HCT116 (cell line): ENCODE data around the gene NOXRED1. TPM values are rescaled to one million over a fixed set of nuclear protein-coding genes. Genes with fewer than 3 reads are reported as not detected.
A peak's percentile ranks its signal among the peaks of the same experiment; 100 is the strongest.

Experiments
- ATAC-seq: fragments of 200-7000 bp; cut with Tn5 transposase; 2 replicates; pipeline ENCODE4 v1.9.1; 2020; ENCODE audit warnings: mild to moderate bottlenecking, moderate library complexity
- BruUV-seq: library from RNA; stranded (reverse); fragments of 400-500 nt; replicated peaks from 2 replicates; lab custom pipeline; 2021; lab: Mats Ljungman, UMichigan
- CTCF ChIA-PET: fragments of 300-600 bp; sonication (Branson Sonifier 250); formaldehyde crosslinking; loops from one replicate; lab custom pipeline; 2021; ENCODE audit warnings: antibody characterized with exemption; lab: Charles Lee
- POLR2A ChIA-PET: fragments of 300-600, 350-600 bp; sonication (Branson Sonifier 250); formaldehyde crosslinking; loops from one replicate; lab custom pipeline; 2021; ENCODE audit warnings: antibody characterized with exemption; lab: Charles Lee
- RAD21 ChIA-PET, 2 experiments: fragments of 300-600 bp; sonication (Branson Sonifier 250); formaldehyde crosslinking; loops; one replicate each; lab custom pipeline; 2023; ENCODE audit warnings: low total read pairs in 2 of 2; ENCODE audit not compliant: uncharacterized antibody in 2 of 2, unreplicated experiment in 2 of 2, low non-redundant PET in 1 of 2; lab: Charles Lee
- DNase-seq: peaks from one replicate; pipeline ENCODE4 v3.0.0-alpha.2; 2010; ENCODE audit warnings: low read depth, low spot score
- H2AFZ ChIP-seq: fragments of 200-600 bp; shearing (Covaris generic), sonication (generic); 2 replicates; pipeline ENCODE4 v1.6.1; 2017; ENCODE audit warnings: low read depth, mixed run types, mixed read lengths, antibody characterized with exemption, low read length; ENCODE audit not compliant: poor library complexity, severe bottlenecking
- H3K27ac ChIP-seq: 2 replicates; pipeline ENCODE4 v1.5.1; 2012; ENCODE audit warnings: low read depth, low read length
- H3K27me3 ChIP-seq: fragments of 200-600 bp; sonication (generic); 2 replicates; pipeline ENCODE4 v1.6.1; 2016; ENCODE audit warnings: mixed run types, low read length, mixed read lengths; ENCODE audit not compliant: insufficient read depth
- H3K36me3 ChIP-seq, 2 experiments: fragments of 200-500 bp in 1 of 2; fragments of 200-600 bp in 1 of 2; sonication (Bioruptor generic) in 1 of 2; sonication (generic) in 1 of 2; 2 replicates each; pipeline versions ENCODE4 v1.5.1 to v1.6.1; 2014 to 2016; ENCODE audit warnings: low read length in 2 of 2, inconsistent platforms in 1 of 2, mixed read lengths in 1 of 2, mixed run types in 1 of 2; ENCODE audit not compliant: insufficient read depth in 2 of 2, control insufficient read depth in 1 of 2
- H3K4me1 ChIP-seq, 2 experiments: fragments of 200-600 bp in 1 of 2; sonication (generic) in 1 of 2; 2 replicates each; pipeline versions ENCODE4 v1.5.1 to v1.6.1; 2012 to 2017; ENCODE audit warnings: low read length in 2 of 2, inconsistent platforms in 1 of 2, mild to moderate bottlenecking in 1 of 2, mixed read lengths in 1 of 2, mixed run types in 1 of 2, moderate library complexity in 1 of 2; ENCODE audit not compliant: insufficient read depth in 2 of 2, control insufficient read depth in 1 of 2
- H3K4me2 ChIP-seq: fragments of 200-600 bp; sonication (generic); 2 replicates; pipeline ENCODE4 v1.6.1; 2017; ENCODE audit warnings: mixed run types, low read length, mixed read lengths
- H3K4me3 ChIP-seq, 2 experiments: fragments of 200-600 bp in 1 of 2; sonication (generic) in 1 of 2; replicated peaks in 1 of 2; 2 replicates each; pipeline ENCODE4 v1.5.1; 2011 to 2016; ENCODE audit warnings: low read length in 2 of 2, control low read depth in 1 of 2, low read depth in 1 of 2, mild to moderate bottlenecking in 1 of 2, mixed read lengths in 1 of 2, mixed run types in 1 of 2
- H3K79me2 ChIP-seq: fragments of 200-600 bp; sonication (generic); 2 replicates; pipeline ENCODE4 v1.6.1; 2017; ENCODE audit warnings: mild to moderate bottlenecking, mixed run types, low read length, moderate library complexity, mixed read lengths; ENCODE audit not compliant: insufficient read depth
- H3K9ac ChIP-seq: fragments of 200-600 bp; sonication (generic); 2 replicates; pipeline ENCODE4 v1.6.1; 2016; ENCODE audit warnings: low read length, mixed read lengths
- H3K9me2 ChIP-seq: fragments of 200-600 bp; sonication (generic), shearing (Covaris generic); 2 replicates; pipeline ENCODE4 v1.6.1; 2017; ENCODE audit warnings: mixed run types, mild to moderate bottlenecking, moderate library complexity; ENCODE audit not compliant: insufficient read depth
- H3K9me3 ChIP-seq, 2 experiments: fragments of 200-500 bp in 1 of 2; fragments of 200-600 bp in 1 of 2; sonication (Bioruptor generic) in 1 of 2; sonication (generic) in 1 of 2; 2 replicates each; pipeline ENCODE4 v1.6.1; 2014 to 2017; ENCODE audit warnings: low read length in 2 of 2, mixed read lengths in 2 of 2, inconsistent platforms in 1 of 2, low read depth in 1 of 2, mild to moderate bottlenecking in 1 of 2, mixed run types in 1 of 2, moderate library complexity in 1 of 2; ENCODE audit not compliant: control insufficient read depth in 1 of 2, insufficient read depth in 1 of 2
- H4K20me1 ChIP-seq: fragments of 200-600 bp; sonication (generic), shearing (Covaris generic); 2 replicates; pipeline ENCODE4 v1.6.1; 2017; ENCODE audit warnings: mixed run types, mild to moderate bottlenecking, moderate library complexity; ENCODE audit not compliant: insufficient read depth
- ATF3 ChIP-seq: IDR thresholded peaks from 2 replicates; pipeline ENCODE4 v1.6.1; 2012
- CEBPB ChIP-seq: IDR thresholded peaks from 2 replicates; pipeline ENCODE4 v1.6.1; 2012; ENCODE audit warnings: low read depth
- CTCF ChIP-seq, 3 experiments: fragments of 200-600 bp in 1 of 3; sonication (generic) in 1 of 3; IDR thresholded peaks in 2 of 3; conservative IDR thresholded peaks in 1 of 3; 2 replicates each; pipeline ENCODE4 v1.5.1; 2012 to 2017; ENCODE audit warnings: low read depth in 2 of 3, low read length in 2 of 3, antibody characterized with exemption in 1 of 3, borderline replicate concordance in 1 of 3, control low read depth in 1 of 3, mild to moderate bottlenecking in 1 of 3, mixed read lengths in 1 of 3, mixed run types in 1 of 3, moderate library complexity in 1 of 3; ENCODE audit not compliant: insufficient read depth in 1 of 3
- EGR1 ChIP-seq: IDR thresholded peaks from 2 replicates; pipeline ENCODE4 v1.6.1; 2012; ENCODE audit warnings: low read depth
- EZH2 ChIP-seq: fragments of 200-600 bp; sonication (generic); IDR thresholded peaks from 2 replicates; pipeline ENCODE4 v1.6.1; 2017; ENCODE audit warnings: antibody characterized with exemption, mixed run types
- POLR2A ChIP-seq: IDR thresholded peaks from 2 replicates; pipeline ENCODE4 v1.7.0; 2011; ENCODE audit warnings: borderline replicate concordance; ENCODE audit not compliant: insufficient read depth, insufficient read length; ENCODE audit errors: extremely low read depth
- RAD21 ChIP-seq: IDR thresholded peaks from 2 replicates; pipeline ENCODE4 v1.6.1; 2012; ENCODE audit warnings: low read depth, mild to moderate bottlenecking
- SRF ChIP-seq: IDR thresholded peaks from 2 replicates; pipeline ENCODE4 v1.6.1; 2012; ENCODE audit warnings: low read depth
- ZFX ChIP-seq: fragments of 450-650 bp; IDR thresholded peaks from 2 replicates; pipeline ENCODE4 v1.6.1; 2017
- ZNF274 ChIP-seq: fragments of 200-500 bp; sonication (Bioruptor generic); IDR thresholded peaks from 2 replicates; pipeline ENCODE4 v1.6.1; 2014; ENCODE audit warnings: mild to moderate bottlenecking, low read depth, low read length, inconsistent platforms
- intact Hi-C: fragments of 100-400 bp; cut with micrococcal nuclease; formaldehyde crosslinking; loops from 2 replicates; pipeline ENCODE4 v1.10.0; 2022
- total RNA-seq: library from RNA; stranded (reverse); gene quantifications from one replicate; pipeline ENCODE4 v1.2.1, GENCODE V29; 2021; ENCODE audit not compliant: unreplicated experiment
- TF ChIP-seq, protein P1 (sequence below): IDR thresholded peaks from 2 replicates; pipeline ENCODE4 v1.6.1; 2012; ENCODE audit warnings: low read depth

The NOXRED1 gene
- total RNA-seq, 1 experiment from 2014 or later: 0.66 TPM

GRCh38 chr14:77455966-77456640 is 32.8 kb upstream of the NOXRED1 start (continued):
- no peak for TF ChIP-seq POLR2A
- no peak for TF ChIP-seq ZFX
- TF ChIP-seq, protein P1, sequence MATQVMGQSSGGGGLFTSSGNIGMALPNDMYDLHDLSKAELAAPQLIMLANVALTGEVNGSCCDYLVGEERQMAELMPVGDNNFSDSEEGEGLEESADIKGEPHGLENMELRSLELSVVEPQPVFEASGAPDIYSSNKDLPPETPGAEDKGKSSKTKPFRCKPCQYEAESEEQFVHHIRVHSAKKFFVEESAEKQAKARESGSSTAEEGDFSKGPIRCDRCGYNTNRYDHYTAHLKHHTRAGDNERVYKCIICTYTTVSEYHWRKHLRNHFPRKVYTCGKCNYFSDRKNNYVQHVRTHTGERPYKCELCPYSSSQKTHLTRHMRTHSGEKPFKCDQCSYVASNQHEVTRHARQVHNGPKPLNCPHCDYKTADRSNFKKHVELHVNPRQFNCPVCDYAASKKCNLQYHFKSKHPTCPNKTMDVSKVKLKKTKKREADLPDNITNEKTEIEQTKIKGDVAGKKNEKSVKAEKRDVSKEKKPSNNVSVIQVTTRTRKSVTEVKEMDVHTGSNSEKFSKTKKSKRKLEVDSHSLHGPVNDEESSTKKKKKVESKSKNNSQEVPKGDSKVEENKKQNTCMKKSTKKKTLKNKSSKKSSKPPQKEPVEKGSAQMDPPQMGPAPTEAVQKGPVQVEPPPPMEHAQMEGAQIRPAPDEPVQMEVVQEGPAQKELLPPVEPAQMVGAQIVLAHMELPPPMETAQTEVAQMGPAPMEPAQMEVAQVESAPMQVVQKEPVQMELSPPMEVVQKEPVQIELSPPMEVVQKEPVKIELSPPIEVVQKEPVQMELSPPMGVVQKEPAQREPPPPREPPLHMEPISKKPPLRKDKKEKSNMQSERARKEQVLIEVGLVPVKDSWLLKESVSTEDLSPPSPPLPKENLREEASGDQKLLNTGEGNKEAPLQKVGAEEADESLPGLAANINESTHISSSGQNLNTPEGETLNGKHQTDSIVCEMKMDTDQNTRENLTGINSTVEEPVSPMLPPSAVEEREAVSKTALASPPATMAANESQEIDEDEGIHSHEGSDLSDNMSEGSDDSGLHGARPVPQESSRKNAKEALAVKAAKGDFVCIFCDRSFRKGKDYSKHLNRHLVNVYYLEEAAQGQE: no peak

DNA sequence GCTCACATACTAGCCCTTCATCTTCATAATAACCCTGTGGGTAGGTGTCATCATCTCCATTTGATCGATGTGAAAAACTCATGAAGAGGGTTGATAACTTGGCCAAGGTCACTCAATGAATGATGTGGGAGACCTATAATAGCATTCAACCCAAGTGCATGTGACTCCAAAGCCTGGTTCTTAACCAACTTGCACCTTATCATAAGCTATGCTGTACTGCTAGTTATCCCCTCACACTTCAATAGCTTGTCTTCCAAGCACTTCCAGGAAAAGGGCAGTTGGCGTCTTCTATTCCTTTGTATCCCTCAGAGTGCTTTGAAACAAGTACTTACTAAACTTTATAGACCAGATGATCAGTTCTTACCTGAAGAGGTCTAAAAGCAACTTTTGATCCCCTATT is 18.9 kb upstream of the NOXRED1 start:
- no peaks in the 10 kb centered on the region for H3K4me1 ChIP-seq
- ATAC-seq: no peak
- H3K9me3 ChIP-seq: no peaks in the 10 kb centered on the region
- no peak for DNase-seq
- no peak overlapping the region for H2AFZ ChIP-seq
- no peak overlapping the region for H3K4me3 ChIP-seq
- TF ChIP-seq CEBPB (no peak), RAD21 (no peak), EZH2 (no peak), CTCF (IDR thresholded peaks at IDR 0.05 in 2 of 3, conservative IDR thresholded peaks at IDR 0.05 in 1 of 3; ENCODE audit: borderline replicate concordance in 1 of 3, insufficient read depth in 1 of 3, low read depth in 2 of 3, low read length in 2 of 3) (no peak), SRF (no peak), ZNF274 (no peak), POLR2A (no peak), EGR1 (no peak), ATF3 (no peak)
- H3K9ac ChIP-seq: no peak overlapping the region
- H3K36me3 ChIP-seq: peaks cover 16 to 23% of the 10 kb centered on the region in 2 experiments; a peak in 3 of 4 replicates
- intact Hi-C loops: no loop called here
- no peak overlapping the region for H3K4me2 ChIP-seq
- ChIA-PET POLR2A (no interaction called here), CTCF (no interaction called here), RAD21 (no interaction called here)
- H3K9me2 ChIP-seq: no peaks in the 10 kb centered on the region
- H3K79me2 ChIP-seq: no peaks in the 10 kb centered on the region
- H3K27ac ChIP-seq: no peak overlapping the region
- H4K20me1 ChIP-seq: no peaks in the 10 kb centered on the region
- BruUV-seq: TSS peak; percentile 16
- H3K27me3 ChIP-seq: no peaks in the 10 kb centered on the region
